T-helper 17 cell (primary cell): Measurements from ENCODE around the gene HSPA12A. TPM values are rescaled to one million over a fixed set of nuclear protein-coding genes. Genes with fewer than 3 reads are reported as not detected.

Experiments used
- ATAC-seq: fragments of 150-1000 bp; cut with Tn5 transposase; 2 replicates; pipeline ENCODE4 v1.10.0; 2021; ENCODE audit warnings: mild to moderate bottlenecking, moderate library complexity
- DNase-seq, 3 donors: peaks; one replicate each; pipeline versions ENCODE4 v3.0.0 to v3.0.0-alpha.2; 2020 to 2021
- H3K9me3 ChIP-seq: one replicate; pipeline ENCODE4 v1.7.0; 2013; ENCODE audit warnings: low read length, mild to moderate bottlenecking; ENCODE audit not compliant: control insufficient read depth, poor library complexity, severe bottlenecking
- H3K27ac Mint-ChIP-seq: one replicate; pipeline ENCODE4 v1.8.0; 2022; ENCODE audit warnings: mild to moderate bottlenecking, moderate library complexity, mixed read lengths
- H3K27me3 Mint-ChIP-seq: one replicate; pipeline ENCODE4 v1.8.0; 2022; ENCODE audit warnings: mixed read lengths
- H3K36me3 Mint-ChIP-seq: one replicate; pipeline ENCODE4 v1.8.0; 2022; ENCODE audit warnings: low read depth, mixed read lengths
- H3K4me1 Mint-ChIP-seq: one replicate; pipeline ENCODE4 v1.8.0; 2022; ENCODE audit warnings: mild to moderate bottlenecking, mixed read lengths
- H3K4me3 Mint-ChIP-seq: one replicate; pipeline ENCODE4 v1.8.0; 2022; ENCODE audit warnings: mild to moderate bottlenecking, moderate library complexity, mixed read lengths
- total RNA-seq, 4 donors: library from RNA in 2 of 4; stranded (reverse) in 2 of 4; gene quantifications; one replicate each; pipeline ENCODE4 v1.2.3 and lab custom pipeline; 2022 to 2026

HSPA12A gene
- total RNA-seq, 2 donors from 2014 or later, result 0.37 to 0.62 TPM

- H3K27ac Mint-ChIP-seq, result no peak overlapping the region
- H3K27me3 Mint-ChIP-seq, result peaks cover 58% of the 10 kb centered on the region
- ATAC-seq (no peak), DNase-seq (no peak)
- no peak overlapping the region for H3K4me3 Mint-ChIP-seq
- H3K9me3 ChIP-seq, result no peaks in the 10 kb centered on the region
- peaks cover 17% of the 10 kb centered on the region for H3K4me1 Mint-ChIP-seq
- peaks cover 9% of the 10 kb centered on the region for H3K36me3 Mint-ChIP-seq
These were observed 2.5 kb upstream of the HSPA12A start for GRCh38 chr10:116744885-116745284.

DNA sequence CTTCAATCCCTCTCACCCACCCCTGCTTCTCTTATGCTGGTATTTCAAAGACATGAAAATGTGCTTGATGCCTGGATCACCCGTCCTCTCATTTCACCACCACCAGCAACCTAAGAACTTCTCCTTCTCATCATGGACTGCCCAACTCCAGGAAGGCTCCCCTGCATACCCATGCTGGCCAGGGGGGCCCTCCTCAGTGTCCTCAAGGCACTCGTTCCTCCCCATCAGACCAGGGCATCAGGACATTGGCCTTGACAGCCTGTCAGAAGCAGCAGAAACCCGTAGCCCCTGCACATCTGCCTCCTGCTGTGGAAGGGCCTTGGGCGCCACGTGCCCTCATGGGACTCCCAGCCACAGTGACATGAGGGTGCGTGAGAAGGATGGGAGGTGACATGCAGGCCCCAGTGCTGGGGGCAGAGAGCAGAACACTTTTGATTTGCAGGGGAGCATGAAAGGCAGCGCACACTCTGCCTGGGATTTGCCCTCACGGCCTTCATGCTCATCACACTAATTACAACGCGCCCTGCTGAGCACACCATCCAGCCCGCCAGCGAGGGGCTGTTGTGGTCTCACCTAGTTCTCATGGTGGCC lies 1.9 kb upstream of the HSPA12A start:
- ATAC-seq (no peak), DNase-seq (no peak)
- Mint-ChIP-seq H3K4me3 (no peak overlapping the region), H3K27me3 (peaks cover 57% of the 10 kb centered on the region), H3K36me3 (peaks cover 11% of the 10 kb centered on the region), H3K4me1 (peaks cover 17% of the 10 kb centered on the region), H3K27ac (no peak overlapping the region)
- H3K9me3 ChIP-seq, result no peaks in the 10 kb centered on the region

DNA sequence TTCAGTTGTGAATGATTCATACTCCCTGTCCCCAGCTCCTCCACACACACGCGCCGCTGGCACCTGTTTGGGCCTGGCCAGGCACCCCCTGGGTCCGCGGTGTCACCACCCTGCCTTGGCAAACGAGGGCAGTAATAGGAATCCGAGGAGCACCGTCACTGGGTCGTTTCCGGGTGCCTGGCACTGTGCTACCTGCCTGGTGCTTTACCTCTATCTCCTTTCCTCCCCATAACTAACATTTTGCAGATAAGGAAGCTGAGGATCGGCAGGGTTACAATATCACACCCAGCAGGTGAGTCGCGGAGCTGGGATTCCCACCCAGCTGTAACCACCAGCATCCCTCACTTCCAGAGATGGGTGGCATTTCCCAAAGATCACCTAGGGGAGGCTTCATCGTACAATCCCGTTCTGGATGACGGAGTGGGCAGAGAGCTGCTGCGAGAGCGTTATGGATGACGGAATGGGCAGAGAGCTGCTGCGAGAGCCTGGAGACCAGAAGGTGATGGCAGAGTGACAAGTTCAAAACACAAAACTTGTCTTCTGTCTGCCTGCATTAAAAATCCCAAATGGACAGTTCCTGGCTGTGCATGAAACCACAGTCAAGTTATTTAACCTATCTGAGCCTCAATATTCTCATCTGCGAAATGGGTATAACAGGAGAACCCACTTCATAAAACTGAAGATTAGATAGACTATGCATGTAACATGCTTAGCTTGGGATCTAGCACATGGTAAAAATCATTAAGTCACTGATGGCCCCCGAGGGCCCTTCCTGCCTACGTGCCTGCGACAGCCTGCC lies 1.1 kb upstream of the HSPA12A start:
- peaks cover 11% of the 10 kb centered on the region for H3K36me3 Mint-ChIP-seq
- no peaks in the 10 kb centered on the region for H3K9me3 ChIP-seq
- DNase-seq (no peak), ATAC-seq (no peak)
- no peak overlapping the region for H3K27ac Mint-ChIP-seq
- H3K4me1 Mint-ChIP-seq, result peaks cover 17% of the 10 kb centered on the region
- peak overlapping the region; percentile 87 for H3K4me3 Mint-ChIP-seq
- H3K27me3 Mint-ChIP-seq, result peaks cover 55% of the 10 kb centered on the region

- Mint-ChIP-seq H3K4me1 (peaks cover 17% of the 10 kb centered on the region), H3K27me3 (peaks cover 63% of the 10 kb centered on the region), H3K27ac (no peak overlapping the region), H3K4me3 (peak overlapping the region; percentile 39), H3K36me3 (peaks cover 11% of the 10 kb centered on the region)
- DNase-seq, result no peak
- ATAC-seq, result no peak
- H3K9me3 ChIP-seq, result peaks cover 2% of the 10 kb centered on the region
These were observed 695 bp downstream of the HSPA12A start for GRCh38 chr10:116741391-116742351.

- H3K27ac Mint-ChIP-seq, result no peak overlapping the region
These were observed 1.4 kb downstream of the HSPA12A start for GRCh38 chr10:116740971-116741370.

DNA sequence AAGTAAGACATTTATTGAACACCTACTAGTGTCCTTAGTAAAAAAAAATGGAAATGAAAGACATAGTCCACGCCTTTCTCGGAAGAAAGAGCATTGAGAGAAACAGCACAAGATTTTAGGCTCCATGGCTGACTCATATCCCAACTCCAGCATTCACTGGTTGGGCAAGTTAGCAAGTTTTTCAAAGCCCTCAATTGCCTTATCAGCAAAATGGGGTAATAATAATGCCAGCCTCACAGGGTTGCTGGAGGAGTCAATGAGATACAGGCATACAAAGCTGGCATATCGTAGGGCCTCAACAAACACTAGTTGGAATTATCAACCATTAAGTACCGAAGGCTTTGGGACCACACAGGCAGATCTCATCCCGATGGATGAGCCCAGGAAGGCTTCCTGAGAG lies 4.0 kb downstream of the HSPA12A start:
- no peak for DNase-seq
- H3K27ac Mint-ChIP-seq, result no peak overlapping the region
- peaks cover 59% of the 10 kb centered on the region for H3K27me3 Mint-ChIP-seq

More at GRCh38 chr10:116740971-116741370, 1.4 kb downstream of the HSPA12A start:
- Mint-ChIP-seq H3K4me1 (peaks cover 17% of the 10 kb centered on the region), H3K27me3 (peaks cover 62% of the 10 kb centered on the region), H3K36me3 (peaks cover 11% of the 10 kb centered on the region), H3K4me3 (peak overlapping the region; percentile 39)
- no peak for DNase-seq
- peaks cover 2% of the 10 kb centered on the region for H3K9me3 ChIP-seq
- ATAC-seq, result no peak

DNA sequence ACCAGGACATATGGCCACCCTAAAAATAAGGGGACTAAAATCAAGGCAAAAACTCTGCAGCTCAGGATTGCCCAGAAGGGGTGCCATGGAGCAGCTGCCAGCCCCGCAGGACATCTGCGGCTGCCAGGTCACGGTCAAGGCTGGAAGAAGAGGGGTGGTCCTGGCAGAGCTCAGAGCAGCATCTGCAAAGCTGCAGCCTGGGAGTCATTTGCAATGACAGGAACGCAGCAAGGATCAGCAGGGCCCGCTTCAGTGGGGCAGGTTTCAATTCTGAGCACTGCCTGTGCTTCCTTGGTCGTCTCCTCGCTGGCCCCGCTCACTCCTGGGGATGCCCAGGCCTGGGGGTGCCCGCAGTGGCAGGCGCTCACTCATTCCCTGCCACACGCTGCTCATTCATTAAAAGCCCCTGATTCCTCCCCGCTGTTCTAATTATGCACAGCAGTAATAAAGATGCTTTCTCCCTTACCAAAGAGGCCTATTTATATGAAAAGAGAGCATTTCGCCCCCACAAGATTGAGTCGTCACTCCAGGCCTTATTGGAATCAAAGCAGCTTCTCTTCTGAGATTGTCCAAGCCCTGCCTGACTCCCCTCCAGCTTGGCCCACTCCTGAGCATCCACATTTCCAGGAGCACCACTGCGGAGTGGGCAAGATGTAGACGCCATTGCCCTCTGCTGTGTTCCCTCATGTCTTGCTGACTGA lies 4.6 kb downstream of the HSPA12A start:
- ATAC-seq (no peak), DNase-seq (no peak)
- Mint-ChIP-seq H3K36me3 (peaks cover 4% of the 10 kb centered on the region), H3K27ac (no peak overlapping the region), H3K4me3 (no peak overlapping the region), H3K4me1 (peaks cover 2% of the 10 kb centered on the region), H3K27me3 (peaks cover 62% of the 10 kb centered on the region)
- peaks cover 2% of the 10 kb centered on the region for H3K9me3 ChIP-seq

More for the DNA sequence above, 4.0 kb downstream of the HSPA12A start:
- H3K4me1 Mint-ChIP-seq, result peaks cover 5% of the 10 kb centered on the region
- H3K4me3 Mint-ChIP-seq, result no peak overlapping the region
- no peak for ATAC-seq
- peaks cover 4% of the 10 kb centered on the region for H3K36me3 Mint-ChIP-seq
- H3K9me3 ChIP-seq, result peaks cover 2% of the 10 kb centered on the region

GRCh38 chr10:116733566-116733965 lies 8.8 kb downstream of the HSPA12A start:
- Mint-ChIP-seq H3K36me3 (no peaks in the 10 kb centered on the region), H3K4me1 (no peaks in the 10 kb centered on the region), H3K27me3 (peaks cover 83% of the 10 kb centered on the region), H3K27ac (no peak overlapping the region), H3K4me3 (no peak overlapping the region)
- ATAC-seq (no peak), DNase-seq (no peak)
- peaks cover 2% of the 10 kb centered on the region for H3K9me3 ChIP-seq

- Mint-ChIP-seq H3K4me3 (no peak overlapping the region), H3K27ac (no peak overlapping the region), H3K4me1 (no peaks in the 10 kb centered on the region), H3K27me3 (peaks cover 82% of the 10 kb centered on the region), H3K36me3 (no peaks in the 10 kb centered on the region)
- no peak for ATAC-seq
- peaks cover 2% of the 10 kb centered on the region for H3K9me3 ChIP-seq
- no peak for DNase-seq
These were observed 9.8 kb downstream of the HSPA12A start for GRCh38 chr10:116732573-116732972.

- Mint-ChIP-seq H3K4me3 (no peak overlapping the region), H3K27me3 (peaks cover 87% of the 10 kb centered on the region), H3K27ac (no peak overlapping the region), H3K4me1 (peaks cover 11% of the 10 kb centered on the region), H3K36me3 (no peaks in the 10 kb centered on the region)
- no peaks in the 10 kb centered on the region for H3K9me3 ChIP-seq
- no peak for ATAC-seq
- DNase-seq, result no peak
These were observed 11.7 kb downstream of the HSPA12A start for GRCh38 chr10:116730464-116731260.

- no peaks in the 10 kb centered on the region for H3K36me3 Mint-ChIP-seq
- H3K27me3 Mint-ChIP-seq, result peaks cover 86% of the 10 kb centered on the region
- no peaks in the 10 kb centered on the region for H3K9me3 ChIP-seq
- no peak for ATAC-seq
- no peak overlapping the region for H3K4me3 Mint-ChIP-seq
- no peak overlapping the region for H3K27ac Mint-ChIP-seq
- no peak for DNase-seq
- H3K4me1 Mint-ChIP-seq, result peaks cover 22% of the 10 kb centered on the region
These were observed 13.1 kb downstream of the HSPA12A start for GRCh38 chr10:116729243-116729642.

GRCh38 chr10:116728526-116729096 lies 13.8 kb downstream of the HSPA12A start:
- H3K9me3 ChIP-seq, result no peaks in the 10 kb centered on the region
- ATAC-seq (no peak), DNase-seq (no peak)
- Mint-ChIP-seq H3K27me3 (peaks cover 81% of the 10 kb centered on the region), H3K27ac (no peak overlapping the region), H3K4me1 (peaks cover 26% of the 10 kb centered on the region), H3K36me3 (no peaks in the 10 kb centered on the region), H3K4me3 (no peak overlapping the region)
